ENCODE data around the gene SPNS1. TPM values are rescaled to one million over a fixed set of nuclear protein-coding genes. Genes with fewer than 3 reads are reported as not detected.
"Not testable (repeated sequence)": the region's sequence is repeated elsewhere in the genome, so short reads cannot be mapped to it uniquely, and the experiment has no call there.

The SPNS1 gene
- total and polyA plus RNA-seq, 4 experiments from 2014 or later: 28.2 to 34.4 (median 30.7) TPM

DNA sequence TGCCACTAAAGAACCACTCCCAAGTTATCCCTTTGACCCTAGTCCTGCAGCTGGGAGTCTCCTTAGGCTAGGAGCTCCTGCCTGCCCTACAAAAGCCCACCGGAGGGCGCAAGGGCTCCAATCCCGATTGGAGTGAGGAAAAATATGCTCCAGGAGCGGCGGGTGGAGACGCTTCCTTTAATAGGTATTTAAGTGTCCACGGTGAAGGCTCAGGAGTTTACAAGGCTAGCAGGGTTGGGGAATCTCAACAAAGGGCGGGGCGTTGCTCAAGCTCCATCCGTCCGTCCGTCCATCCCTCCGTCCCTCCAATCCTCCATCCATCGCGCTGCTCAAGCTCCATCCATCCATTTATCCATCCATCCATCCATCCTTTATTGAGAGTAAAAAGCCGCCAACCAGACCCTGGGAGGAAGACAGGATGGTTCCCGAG is 556 bp upstream of the SPNS1 start:
- H3K4me3 Mint-ChIP-seq: peak overlapping the region; percentile 97 to 99 (median 98)
- DNase-seq: no peak
- H3K4me1 ChIP-seq (ENCODE audit: insufficient read depth, low read length): peaks cover 32% of the 10 kb centered on the region
- H3K36me3 ChIP-seq (ENCODE audit: insufficient read depth, low read length): peaks cover 2% of the 10 kb centered on the region
- POLR2A ChIA-PET (ENCODE audit: partially characterized antibody): interaction anchor here (0.6 to 7.3 kb wide), 20 partner anchors 12 to 797 kb away, joined by 3 to 155 read pairs (median 4); partner anchors contain the start of genes ATXN2L, LAT, NFATC2IP and RABEP2
- CTCF ChIA-PET (ENCODE audit: partially characterized antibody): interaction anchor here (0.8 to 2.6 kb wide), 19 partner anchors 9 to 141 kb away, joined by 3 to 23 read pairs (median 4); partner anchors contain the start of gene LAT
- no peaks in the 10 kb centered on the region for H3K9me3 ChIP-seq (ENCODE audit: control insufficient read depth in 1 of 2, low read length in 2 of 2)
- no peaks in the 10 kb centered on the region for H3K9me3 Mint-ChIP-seq
- no peaks in the 10 kb centered on the region for H3K27me3 ChIP-seq (ENCODE audit: insufficient read depth, low read length)
- peaks cover 12 to 24% of the 10 kb centered on the region in 2 donors for H3K36me3 Mint-ChIP-seq
- intact Hi-C loops (cut with micrococcal nuclease): loop anchor here (1.0 to 2.0 kb wide), 5 partner anchors 11 to 150 kb away; partner anchors contain the start of genes LAT, NFATC2IP and RABEP2
- peak overlapping the region; percentile 71 for H3K27ac ChIP-seq (ENCODE audit: low read depth, low read length)
- H3K4me1 Mint-ChIP-seq: peaks cover 29 to 45% (median 36%) of the 10 kb centered on the region in 4 donors
- no peaks in the 10 kb centered on the region for H3K27me3 Mint-ChIP-seq
- peak overlapping the region; percentile 65 to 91 for H3K4me3 ChIP-seq (ENCODE audit: low read length in 2 of 2)
- H3K27ac Mint-ChIP-seq: peak overlapping the region; percentile 93 to 99 (median 97)

DNA sequence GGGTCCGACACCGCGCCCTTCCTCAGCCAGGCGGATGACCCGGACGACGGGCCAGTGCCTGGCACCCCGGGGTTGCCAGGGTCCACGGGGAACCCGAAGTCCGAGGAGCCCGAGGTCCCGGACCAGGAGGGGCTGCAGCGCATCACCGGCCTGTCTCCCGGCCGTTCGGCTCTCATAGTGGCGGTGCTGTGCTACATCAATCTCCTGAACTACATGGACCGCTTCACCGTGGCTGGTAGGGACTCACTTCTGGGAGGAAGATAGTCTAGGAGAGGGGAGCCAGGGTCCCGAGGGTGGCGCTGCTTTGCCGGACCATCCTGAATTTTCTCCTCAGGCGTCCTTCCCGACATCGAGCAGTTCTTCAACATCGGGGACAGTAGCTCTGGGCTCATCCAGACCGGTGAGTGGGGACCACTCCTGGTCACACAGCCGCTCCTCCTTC is 601 bp downstream of the SPNS1 start:
- CTCF ChIA-PET (ENCODE audit: partially characterized antibody): interaction anchor here (1.7 to 2.6 kb wide), 4 partner anchors 10 to 55 kb away, joined by 7 to 8 read pairs (median 8); partner anchors contain the start of gene LAT
- Mint-ChIP-seq H3K27ac (peak overlapping the region in 5 of 7 donors; percentile 73 to 99 (median 82)), H3K36me3 (peaks cover 12 to 24% of the 10 kb centered on the region in 2 donors), H3K4me1 (peaks cover 29 to 45% (median 36%) of the 10 kb centered on the region in 4 donors), H3K27me3 (no peaks in the 10 kb centered on the region), H3K4me3 (peak overlapping the region; percentile 87 to 99 (median 98)), H3K9me3 (no peaks in the 10 kb centered on the region)
- POLR2A ChIA-PET (ENCODE audit: partially characterized antibody): interaction anchor here (0.6 to 7.3 kb wide), 6 partner anchors 11 to 152 kb away, joined by 3 to 155 read pairs (median 12); partner anchors contain the start of genes ATXN2L, LAT and RABEP2
- peak overlapping the region; percentile 71 for H3K27ac ChIP-seq (ENCODE audit: low read depth, low read length)
- DNase-seq: no peak
- intact Hi-C loops (cut with micrococcal nuclease): loop anchor here (2.0 kb wide), 1 partner anchor 50 kb away; the partner anchor contains the start of gene RABEP2
- H3K9me3 ChIP-seq (ENCODE audit: control insufficient read depth in 1 of 2, low read length in 2 of 2): no peaks in the 10 kb centered on the region
- H3K36me3 ChIP-seq (ENCODE audit: insufficient read depth, low read length): peaks cover 7% of the 10 kb centered on the region
- no peaks in the 10 kb centered on the region for H3K27me3 ChIP-seq (ENCODE audit: insufficient read depth, low read length)
- peaks cover 32% of the 10 kb centered on the region for H3K4me1 ChIP-seq (ENCODE audit: insufficient read depth, low read length)
- peak overlapping the region; percentile 65 to 91 for H3K4me3 ChIP-seq (ENCODE audit: low read length in 2 of 2)

DNA sequence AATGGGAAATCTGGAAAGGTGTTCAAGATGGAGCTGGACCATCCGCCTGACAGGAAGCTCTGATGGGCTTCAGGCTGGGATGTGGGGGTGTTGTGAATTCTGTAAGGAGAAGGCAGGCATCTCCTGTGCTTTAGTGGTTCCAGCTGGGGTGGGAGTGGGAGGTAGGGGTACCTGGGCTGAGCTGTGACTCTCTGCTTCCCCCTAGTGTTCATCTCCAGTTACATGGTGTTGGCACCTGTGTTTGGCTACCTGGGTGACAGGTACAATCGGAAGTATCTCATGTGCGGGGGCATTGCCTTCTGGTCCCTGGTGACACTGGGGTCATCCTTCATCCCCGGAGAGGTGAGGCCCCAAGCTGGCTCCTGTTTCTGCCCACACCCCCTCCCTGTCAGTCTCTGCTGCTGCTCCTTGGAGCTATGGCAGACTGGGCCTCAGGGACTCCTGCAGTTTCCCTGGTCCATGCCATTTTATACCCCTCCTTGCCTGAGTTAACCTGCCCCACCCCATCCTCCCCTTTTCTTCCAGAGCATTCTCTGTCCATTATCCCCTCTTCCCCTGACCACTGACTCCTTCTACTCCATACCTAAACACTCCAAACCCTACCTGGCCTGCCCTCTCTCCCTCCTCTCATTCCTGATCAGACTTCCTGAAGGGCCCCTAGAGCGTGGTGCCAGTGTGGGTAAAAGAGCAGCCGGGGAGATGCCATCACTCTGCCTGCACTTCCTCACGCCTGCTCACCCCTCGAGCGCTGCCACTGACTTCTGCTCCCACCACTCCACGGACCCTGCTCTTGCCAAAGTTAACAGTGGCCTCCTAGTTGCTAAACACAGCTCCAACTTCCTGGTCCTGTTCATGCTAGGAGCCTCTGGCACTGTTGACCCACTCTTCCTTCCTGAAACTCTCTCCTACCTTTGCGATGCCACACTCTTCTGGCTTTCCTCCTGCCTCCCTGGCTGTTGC is 3.4 kb downstream of the SPNS1 start:
- Mint-ChIP-seq H3K4me1 (peaks cover 29 to 50% (median 40%) of the 10 kb centered on the region in 4 donors), H3K27ac (peak overlapping the region; percentile 28 to 79 (median 70))
- POLR2A ChIA-PET (ENCODE audit: partially characterized antibody): interaction anchor here (0.9 to 7.3 kb wide), 6 partner anchors 8 to 97 kb away, joined by 3 to 155 read pairs (median 4); partner anchors contain the start of gene LAT

DNA sequence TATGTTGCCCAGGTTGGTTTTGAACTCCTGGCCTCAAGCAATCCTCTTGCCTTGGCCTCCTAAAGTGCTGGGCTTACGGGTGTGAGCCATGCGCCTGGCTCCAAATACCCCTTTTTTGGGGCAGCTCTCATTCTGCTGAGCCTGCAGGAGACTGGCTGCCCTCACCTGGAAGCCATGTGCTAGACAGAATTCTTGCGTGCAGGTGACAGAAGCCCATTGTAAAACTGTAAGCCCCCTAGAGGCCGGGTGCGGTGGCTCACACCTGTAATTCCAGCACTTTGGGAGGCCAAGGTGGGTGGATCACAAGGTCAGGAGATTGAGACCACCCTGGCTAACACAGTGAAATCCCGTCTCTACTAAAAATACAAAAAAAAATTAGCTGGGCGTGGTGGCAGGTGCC is 5.8 kb downstream of the SPNS1 start:
- Mint-ChIP-seq H3K27ac (peak overlapping the region in 2 of 7 donors; percentile 8 to 38), H3K4me1 (peaks cover 34 to 53% (median 45%) of the 10 kb centered on the region in 4 donors), H3K36me3 (peaks cover 45 to 47% of the 10 kb centered on the region in 2 donors)
- H3K9me3 Mint-ChIP-seq; H3K27ac ChIP-seq (ENCODE audit: low read depth, low read length); H3K27me3 ChIP-seq (ENCODE audit: insufficient read depth, low read length); DNase-seq; H3K4me3 ChIP-seq (ENCODE audit: low read length in 2 of 2); H3K27me3 Mint-ChIP-seq; H3K9me3 ChIP-seq (ENCODE audit: control insufficient read depth in 1 of 2, low read length in 2 of 2); H3K4me3 Mint-ChIP-seq: not testable (repeated sequence)
- ChIA-PET CTCF (ENCODE audit: partially characterized antibody) (interaction anchor here (4.3 kb wide), 1 partner anchor 8 kb away, joined by 41 read pairs; no protein-coding TSS in a partner anchor), POLR2A (ENCODE audit: partially characterized antibody) (interaction anchor here (1.3 kb wide), 1 partner anchor 27 kb away, joined by 3 read pairs; no protein-coding TSS in a partner anchor)
- intact Hi-C loops (cut with micrococcal nuclease): loop anchor here (10.0 kb wide), 1 partner anchor 94 kb away; no protein-coding TSS in a partner anchor
- Histone ChIP-seq H3K4me1 (ENCODE audit: insufficient read depth, low read length) (peaks cover 40% of the 10 kb centered on the region), H3K36me3 (ENCODE audit: insufficient read depth, low read length) (peaks cover 28% of the 10 kb centered on the region)

More for the DNA sequence above, 3.4 kb downstream of the SPNS1 start:
- no peaks in the 10 kb centered on the region for H3K27me3 Mint-ChIP-seq
- peak overlapping the region in 5 of 8 donors; percentile 19 to 65 (median 26) for H3K4me3 Mint-ChIP-seq
- H3K36me3 Mint-ChIP-seq: peaks cover 32 to 40% of the 10 kb centered on the region in 2 donors
- H3K9me3 Mint-ChIP-seq: peaks cover 0 to 2% (median 0%) of the 10 kb centered on the region in 8 donors
- no peaks in the 10 kb centered on the region for H3K27me3 ChIP-seq (ENCODE audit: insufficient read depth, low read length)
- DNase-seq: peak in 2 of 5 donors; percentile 30 to 60
- no peaks in the 10 kb centered on the region for H3K9me3 ChIP-seq (ENCODE audit: control insufficient read depth in 1 of 2, low read length in 2 of 2)
- H3K27ac ChIP-seq (ENCODE audit: low read depth, low read length): no peak overlapping the region
- intact Hi-C loops (cut with micrococcal nuclease): no loop called here
- CTCF ChIA-PET (ENCODE audit: partially characterized antibody): interaction anchor here (0.8 to 4.3 kb wide), 20 partner anchors 10 to 52 kb away, joined by 3 to 41 read pairs (median 7); no protein-coding TSS in a partner anchor
- peaks cover 33% of the 10 kb centered on the region for H3K4me1 ChIP-seq (ENCODE audit: insufficient read depth, low read length)
- H3K36me3 ChIP-seq (ENCODE audit: insufficient read depth, low read length): peaks cover 28% of the 10 kb centered on the region
- no peak overlapping the region for H3K4me3 ChIP-seq (ENCODE audit: low read length in 2 of 2)

DNA sequence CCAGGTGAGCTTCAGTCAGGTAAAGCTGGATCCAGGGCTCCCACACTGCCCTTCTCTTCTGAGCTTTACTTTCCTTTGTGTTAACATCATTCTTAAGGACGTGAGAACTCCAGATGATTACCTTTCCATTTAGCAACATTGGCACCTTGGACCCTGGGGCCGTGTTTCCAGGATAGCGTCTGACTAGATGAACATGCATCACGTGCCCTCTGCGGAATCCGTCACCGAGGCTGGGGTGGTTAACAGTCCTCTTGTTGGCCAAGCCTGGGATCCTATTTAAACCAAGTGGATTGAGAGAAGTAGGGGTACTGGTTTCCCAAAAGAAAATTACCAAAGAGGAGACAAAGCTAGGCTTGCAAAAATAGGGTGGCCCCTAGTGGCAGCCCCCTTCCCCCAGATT is 6.4 kb downstream of the SPNS1 start:
- H3K27ac Mint-ChIP-seq: peak overlapping the region in 3 of 7 donors; percentile 25 to 38 (median 30)
- Histone ChIP-seq H3K36me3 (ENCODE audit: insufficient read depth, low read length) (peaks cover 28% of the 10 kb centered on the region), H3K4me3 (ENCODE audit: low read length in 2 of 2) (no peak overlapping the region), H3K9me3 (ENCODE audit: control insufficient read depth in 1 of 2, low read length in 2 of 2) (no peaks in the 10 kb centered on the region), H3K27ac (ENCODE audit: low read depth, low read length) (no peak overlapping the region), H3K4me1 (ENCODE audit: insufficient read depth, low read length) (peaks cover 35% of the 10 kb centered on the region), H3K27me3 (ENCODE audit: insufficient read depth, low read length) (no peaks in the 10 kb centered on the region)
- intact Hi-C loops (cut with micrococcal nuclease): loop anchor here (10.0 kb wide), 1 partner anchor 94 kb away; no protein-coding TSS in a partner anchor
- H3K9me3 Mint-ChIP-seq: peaks cover 0 to 4% (median 0%) of the 10 kb centered on the region in 8 donors
- H3K4me3 Mint-ChIP-seq: no peak overlapping the region
- CTCF ChIA-PET (ENCODE audit: partially characterized antibody): no interaction called here
- no peak for DNase-seq
- H3K36me3 Mint-ChIP-seq: peaks cover 49 to 53% of the 10 kb centered on the region in 2 donors
- POLR2A ChIA-PET (ENCODE audit: partially characterized antibody): interaction anchor here (1.3 kb wide), 1 partner anchor 27 kb away, joined by 3 read pairs; no protein-coding TSS in a partner anchor
- H3K4me1 Mint-ChIP-seq: peaks cover 30 to 53% (median 41%) of the 10 kb centered on the region in 4 donors
- no peaks in the 10 kb centered on the region for H3K27me3 Mint-ChIP-seq

DNA sequence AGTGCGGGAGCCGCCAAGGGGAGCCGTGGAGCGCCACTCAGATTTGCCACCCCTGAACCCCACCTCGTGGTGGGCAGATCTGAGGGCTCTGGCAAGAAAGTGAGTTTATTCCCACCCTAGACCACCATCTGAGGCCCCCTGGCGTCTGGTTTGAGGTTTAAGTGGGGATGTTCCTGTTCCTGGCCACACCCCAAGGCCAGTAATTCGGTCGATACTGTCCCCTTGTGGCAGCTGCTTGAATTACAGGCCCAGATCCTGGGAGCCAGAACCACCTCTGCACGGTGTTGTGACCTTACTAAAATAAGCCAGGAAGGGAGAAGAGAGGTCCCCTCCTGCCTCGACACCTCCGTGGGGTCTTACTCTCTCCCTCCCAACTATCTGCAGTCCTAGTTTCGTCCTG is 6.9 kb downstream of the SPNS1 start:
- POLR2A ChIA-PET (ENCODE audit: partially characterized antibody): interaction anchor here (1.3 kb wide), 1 partner anchor 26 kb away, joined by 3 read pairs; no protein-coding TSS in a partner anchor
- Histone ChIP-seq H3K4me3 (ENCODE audit: low read length in 2 of 2) (no peak overlapping the region), H3K9me3 (ENCODE audit: control insufficient read depth in 1 of 2, low read length in 2 of 2) (no peaks in the 10 kb centered on the region), H3K4me1 (ENCODE audit: insufficient read depth, low read length) (peaks cover 29% of the 10 kb centered on the region), H3K36me3 (ENCODE audit: insufficient read depth, low read length) (peaks cover 31% of the 10 kb centered on the region), H3K27me3 (ENCODE audit: insufficient read depth, low read length) (no peaks in the 10 kb centered on the region), H3K27ac (ENCODE audit: low read depth, low read length) (no peak overlapping the region)
- H3K4me1 Mint-ChIP-seq: peaks cover 27 to 55% (median 37%) of the 10 kb centered on the region in 4 donors
- DNase-seq: no peak
- intact Hi-C loops (cut with micrococcal nuclease): loop anchor here (10.0 kb wide), 1 partner anchor 93 kb away; no protein-coding TSS in a partner anchor
- CTCF ChIA-PET (ENCODE audit: partially characterized antibody): no interaction called here
- peaks cover 51 to 56% of the 10 kb centered on the region in 2 donors for H3K36me3 Mint-ChIP-seq
- H3K4me3 Mint-ChIP-seq: no peak overlapping the region
- H3K27me3 Mint-ChIP-seq: no peaks in the 10 kb centered on the region
- no peak overlapping the region for H3K27ac Mint-ChIP-seq
- peaks cover 0 to 4% (median 0%) of the 10 kb centered on the region in 8 donors for H3K9me3 Mint-ChIP-seq

Data from CD4-positive, alpha-beta memory T cell (primary cell).